Suprapubic skin (tissue), 4 donors: ENCODE results near the gene QDPR. TPM values are rescaled to one million over a fixed set of nuclear protein-coding genes. Genes with fewer than 3 reads are reported as not detected.

Experiments
- DNase-seq, 2 donors: peaks; one replicate each; pipeline ENCODE4 v3.0.0-alpha.2; 2019; ENCODE audit warnings: low spot score in 2 of 2
- H3K27ac ChIP-seq: fragments of 200-600 bp; sonication (generic); one replicate; pipeline ENCODE4 v1.5.1; 2019
- H3K27me3 ChIP-seq: fragments of 200-600 bp; sonication (generic); one replicate; pipeline ENCODE4 v1.5.1; 2019
- H3K36me3 ChIP-seq: fragments of 200-600 bp; sonication (generic); one replicate; pipeline ENCODE4 v1.5.1; 2019
- H3K4me1 ChIP-seq: fragments of 200-600 bp; sonication (generic); one replicate; pipeline ENCODE4 v1.5.1; 2019
- H3K4me3 ChIP-seq: fragments of 200-600 bp; sonication (generic); one replicate; pipeline ENCODE4 v1.5.1; 2019; ENCODE audit warnings: mild to moderate bottlenecking
- H3K9me3 ChIP-seq: fragments of 200-600 bp; sonication (generic); one replicate; pipeline ENCODE4 v1.5.1; 2019
- EP300 ChIP-seq: sonication (generic); formaldehyde crosslinking; IDR thresholded peaks from one replicate; pipeline ENCODE4 v1.6.1; 2017; ENCODE audit warnings: antibody characterized with exemption
- POLR2A ChIP-seq, 2 donors: fragments of 450-650 bp; IDR thresholded peaks; one replicate each; pipeline ENCODE4 v1.6.1; 2017; ENCODE audit warnings: antibody characterized with exemption in 2 of 2, mild to moderate bottlenecking in 2 of 2, moderate library complexity in 2 of 2
- POLR2AphosphoS5 ChIP-seq, 3 donors: sonication (generic); formaldehyde crosslinking; IDR thresholded peaks; one replicate each; pipeline ENCODE4 v1.6.1; 2017; ENCODE audit warnings: antibody characterized with exemption in 3 of 3
- WGBS: methylation state at CpG from one replicate; pipeline ENCODE4 v1.1.5; 2018; 5-methylcytosine and 5-hydroxymethylcytosine counted together
- total RNA-seq, 4 donors: library from RNA; depleted of rRNA; stranded (reverse); fragments of >200 nt; gene quantifications; one replicate each; pipeline ENCODE4 v1.1.0, GENCODE V29; 2016
- TF ChIP-seq, protein P1 (sequence below), 2 donors: fragments of 200-600 bp in 1 of 2; fragments of 450-650 bp in 1 of 2; sonication (generic) in 1 of 2; IDR thresholded peaks; one replicate each; pipeline ENCODE4 v1.5.1; 2016 to 2019; ENCODE audit warnings: antibody characterized with exemption in 2 of 2, mild to moderate bottlenecking in 1 of 2, moderate library complexity in 1 of 2

QDPR gene
- total RNA-seq, 4 donors from 2014 or later: 5.1 to 15.7 (median 9.5) TPM

DNA sequence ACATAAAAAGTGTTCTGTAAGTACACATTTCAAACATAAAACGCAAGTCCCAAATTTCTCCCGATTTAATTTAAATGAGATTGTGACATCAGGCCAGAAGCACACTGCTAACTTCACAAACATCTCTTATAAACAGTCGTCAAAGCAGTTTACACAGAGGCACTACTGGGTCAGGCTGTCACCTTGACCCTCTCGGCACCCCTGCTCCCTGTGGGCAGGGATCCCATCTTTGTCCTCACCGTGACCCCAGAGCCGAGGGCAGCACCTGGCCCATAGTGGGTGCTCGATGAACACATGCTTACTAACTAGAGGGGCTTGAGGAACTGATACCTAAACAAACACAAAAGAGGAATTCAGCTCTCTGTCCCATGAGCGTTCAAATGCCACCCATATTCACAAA lies 22.2 kb downstream of the QDPR start:
- no peak for TF ChIP-seq EP300
- TF ChIP-seq, protein P1, sequence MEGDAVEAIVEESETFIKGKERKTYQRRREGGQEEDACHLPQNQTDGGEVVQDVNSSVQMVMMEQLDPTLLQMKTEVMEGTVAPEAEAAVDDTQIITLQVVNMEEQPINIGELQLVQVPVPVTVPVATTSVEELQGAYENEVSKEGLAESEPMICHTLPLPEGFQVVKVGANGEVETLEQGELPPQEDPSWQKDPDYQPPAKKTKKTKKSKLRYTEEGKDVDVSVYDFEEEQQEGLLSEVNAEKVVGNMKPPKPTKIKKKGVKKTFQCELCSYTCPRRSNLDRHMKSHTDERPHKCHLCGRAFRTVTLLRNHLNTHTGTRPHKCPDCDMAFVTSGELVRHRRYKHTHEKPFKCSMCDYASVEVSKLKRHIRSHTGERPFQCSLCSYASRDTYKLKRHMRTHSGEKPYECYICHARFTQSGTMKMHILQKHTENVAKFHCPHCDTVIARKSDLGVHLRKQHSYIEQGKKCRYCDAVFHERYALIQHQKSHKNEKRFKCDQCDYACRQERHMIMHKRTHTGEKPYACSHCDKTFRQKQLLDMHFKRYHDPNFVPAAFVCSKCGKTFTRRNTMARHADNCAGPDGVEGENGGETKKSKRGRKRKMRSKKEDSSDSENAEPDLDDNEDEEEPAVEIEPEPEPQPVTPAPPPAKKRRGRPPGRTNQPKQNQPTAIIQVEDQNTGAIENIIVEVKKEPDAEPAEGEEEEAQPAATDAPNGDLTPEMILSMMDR (IDR thresholded peaks at IDR 0.05): no peak
- TF ChIP-seq POLR2A (IDR thresholded peaks at IDR 0.05): no peak
- TF ChIP-seq POLR2AphosphoS5 (IDR thresholded peaks at IDR 0.05): no peak
- Histone ChIP-seq H3K4me1 (no peaks in the 10 kb centered on the region), H3K4me3 (no peak overlapping the region), H3K9me3 (no peaks in the 10 kb centered on the region), H3K36me3 (peaks cover 50% of the 10 kb centered on the region), H3K27me3 (no peaks in the 10 kb centered on the region), H3K27ac (no peak overlapping the region)
- DNase-seq: no peak
- WGBS: 82% methylated on average over 8 of the region's 8 CpGs

DNA sequence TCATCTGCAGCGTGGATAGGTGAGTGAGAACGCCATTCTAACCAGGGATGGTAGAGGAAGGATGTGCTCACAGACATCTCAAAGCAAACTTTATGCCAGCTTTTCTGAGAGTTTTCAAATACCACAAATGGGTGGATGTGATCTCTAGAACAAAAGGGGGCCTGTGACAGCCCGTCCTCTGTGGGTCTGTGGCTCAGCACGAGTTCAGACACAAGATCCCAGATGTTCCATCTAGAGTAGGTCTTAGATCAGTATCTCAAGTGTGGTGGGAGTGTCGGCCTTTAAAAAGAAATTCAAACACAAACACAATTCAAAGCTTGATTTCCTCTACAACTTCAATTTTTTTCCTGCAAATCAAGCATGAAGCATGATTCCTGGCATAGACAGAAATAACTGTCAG lies 22.8 kb downstream of the QDPR start:
- no peak for DNase-seq
- Histone ChIP-seq H3K9me3 (no peaks in the 10 kb centered on the region), H3K4me3 (no peak overlapping the region), H3K27ac (no peak overlapping the region), H3K36me3 (peaks cover 47% of the 10 kb centered on the region), H3K27me3 (no peaks in the 10 kb centered on the region), H3K4me1 (no peaks in the 10 kb centered on the region)
- TF ChIP-seq, protein P1 (IDR thresholded peaks at IDR 0.05): no peak
- TF ChIP-seq EP300 (no peak), POLR2AphosphoS5 (IDR thresholded peaks at IDR 0.05) (no peak), POLR2A (IDR thresholded peaks at IDR 0.05) (no peak)
- WGBS: 70% methylated on average over 5 of the region's 5 CpGs

DNA sequence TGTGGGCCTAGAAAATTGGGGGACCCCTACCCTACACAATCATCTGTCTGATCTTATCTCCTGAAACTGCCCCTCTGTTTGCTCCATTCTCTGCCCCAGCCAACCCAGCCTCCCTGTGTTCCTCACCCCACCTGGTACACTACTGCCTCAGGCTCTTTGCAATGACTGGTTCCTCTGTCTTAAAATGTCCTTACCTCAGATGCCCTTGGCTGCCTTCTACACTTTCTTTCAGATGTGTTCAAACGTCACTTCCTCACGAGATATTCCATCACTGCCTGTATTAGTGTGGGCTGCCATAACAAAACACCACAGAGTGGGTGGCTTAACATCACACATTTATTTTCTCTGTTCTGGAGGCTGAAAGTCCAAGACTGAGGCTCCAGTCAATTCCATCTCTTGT lies 29.2 kb downstream of the QDPR start:
- 91% methylated on average over 2 of the region's 2 CpGs for WGBS
- Histone ChIP-seq H3K4me3 (no peak overlapping the region), H3K27me3 (no peaks in the 10 kb centered on the region), H3K36me3 (peaks cover 22% of the 10 kb centered on the region), H3K4me1 (no peaks in the 10 kb centered on the region), H3K9me3 (peaks cover 6% of the 10 kb centered on the region), H3K27ac (no peak overlapping the region)
- DNase-seq: no peak
- TF ChIP-seq, protein P1 (IDR thresholded peaks at IDR 0.05): no peak
- TF ChIP-seq EP300: no peak
- no peak for TF ChIP-seq POLR2A (IDR thresholded peaks at IDR 0.05)
- no peak for TF ChIP-seq POLR2AphosphoS5 (IDR thresholded peaks at IDR 0.05)

DNA sequence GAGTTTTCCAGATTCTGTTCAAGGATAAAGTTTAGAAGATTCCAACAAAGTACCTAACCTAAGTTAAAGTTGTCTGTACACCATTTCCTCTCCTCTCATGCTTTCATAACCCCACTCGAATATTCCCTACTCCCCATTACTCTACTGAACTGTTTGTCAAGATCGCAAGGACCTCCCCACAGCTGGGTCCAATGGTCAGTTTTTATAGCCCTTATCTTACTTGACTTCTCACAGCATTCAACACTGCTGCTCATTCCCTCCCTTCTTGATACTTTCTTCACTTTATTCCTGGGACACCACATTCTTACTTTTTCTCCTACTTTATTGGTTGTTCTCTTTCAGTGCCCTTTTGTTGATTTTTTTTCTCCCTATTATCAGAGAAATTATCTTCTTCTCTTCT lies 30.9 kb downstream of the QDPR start:
- Histone ChIP-seq H3K27me3 (no peaks in the 10 kb centered on the region), H3K36me3 (peaks cover 5% of the 10 kb centered on the region), H3K9me3 (peaks cover 6% of the 10 kb centered on the region), H3K27ac (no peak overlapping the region), H3K4me1 (no peaks in the 10 kb centered on the region), H3K4me3 (no peak overlapping the region)
- DNase-seq: no peak
- WGBS: 99% methylated on average over 2 of the region's 2 CpGs
- no peak for TF ChIP-seq POLR2A (IDR thresholded peaks at IDR 0.05)

DNA sequence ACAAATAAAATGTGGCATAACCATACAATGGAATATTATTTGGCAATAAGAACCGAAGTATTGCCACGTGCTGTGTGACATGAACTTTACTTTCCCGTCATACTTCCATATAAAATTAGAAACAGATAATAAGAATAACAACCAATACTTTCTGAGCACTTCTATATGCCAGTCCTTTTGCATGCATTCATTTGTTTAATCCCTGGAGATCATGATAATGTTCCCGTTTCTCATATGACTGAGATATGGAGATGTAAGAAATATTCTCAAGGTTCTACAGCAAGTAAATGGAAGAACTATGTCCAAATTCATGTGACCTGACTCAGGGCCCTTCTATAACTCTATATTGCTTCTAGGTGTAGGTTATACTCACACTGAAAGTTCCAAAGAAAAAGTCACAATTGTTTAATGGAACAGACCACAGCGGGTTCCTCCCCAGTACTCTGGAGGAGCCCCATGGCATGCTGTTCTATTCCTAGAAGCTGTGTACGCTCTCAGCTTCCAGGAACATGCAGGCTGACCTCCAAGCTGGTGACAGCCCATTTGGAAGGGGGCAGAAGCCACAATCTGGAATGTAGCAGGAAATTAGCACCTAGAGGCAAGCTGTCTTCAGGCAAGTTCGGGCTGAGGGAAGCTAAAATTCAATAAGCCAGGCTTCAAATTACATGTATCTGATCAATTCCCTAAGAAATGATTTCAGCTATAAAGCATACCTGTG lies 31.5 kb downstream of the QDPR start:
- H3K4me3 ChIP-seq: no peak overlapping the region
- H3K4me1 ChIP-seq: no peaks in the 10 kb centered on the region
- peaks cover 4% of the 10 kb centered on the region for H3K36me3 ChIP-seq
- H3K27ac ChIP-seq: no peak overlapping the region
- TF ChIP-seq EP300 (no peak), POLR2AphosphoS5 (IDR thresholded peaks at IDR 0.05) (no peak), POLR2A (IDR thresholded peaks at IDR 0.05) (no peak)
- TF ChIP-seq, protein P1 (IDR thresholded peaks at IDR 0.05): no peak
- 92% methylated on average over 7 of the region's 7 CpGs for WGBS
- no peaks in the 10 kb centered on the region for H3K27me3 ChIP-seq
- no peak for DNase-seq
- H3K9me3 ChIP-seq: peaks cover 6% of the 10 kb centered on the region
